GM12874 (cell line): ENCODE measurements around the gene ARHGAP8.

Source experiments
- TF ChIP-seq, protein P1 (sequence below): IDR thresholded peaks from 2 replicates; pipeline ENCODE4 v1.5.1; 2011; ENCODE audit warnings: low read depth, mild to moderate bottlenecking, control low read depth, low read length, moderate library complexity; ENCODE audit not compliant: insufficient read depth

ARHGAP8 gene

GRCh38 chr22:44848296-44848741, 95.9 kb downstream of the ARHGAP8 start:
- TF ChIP-seq, protein P1, sequence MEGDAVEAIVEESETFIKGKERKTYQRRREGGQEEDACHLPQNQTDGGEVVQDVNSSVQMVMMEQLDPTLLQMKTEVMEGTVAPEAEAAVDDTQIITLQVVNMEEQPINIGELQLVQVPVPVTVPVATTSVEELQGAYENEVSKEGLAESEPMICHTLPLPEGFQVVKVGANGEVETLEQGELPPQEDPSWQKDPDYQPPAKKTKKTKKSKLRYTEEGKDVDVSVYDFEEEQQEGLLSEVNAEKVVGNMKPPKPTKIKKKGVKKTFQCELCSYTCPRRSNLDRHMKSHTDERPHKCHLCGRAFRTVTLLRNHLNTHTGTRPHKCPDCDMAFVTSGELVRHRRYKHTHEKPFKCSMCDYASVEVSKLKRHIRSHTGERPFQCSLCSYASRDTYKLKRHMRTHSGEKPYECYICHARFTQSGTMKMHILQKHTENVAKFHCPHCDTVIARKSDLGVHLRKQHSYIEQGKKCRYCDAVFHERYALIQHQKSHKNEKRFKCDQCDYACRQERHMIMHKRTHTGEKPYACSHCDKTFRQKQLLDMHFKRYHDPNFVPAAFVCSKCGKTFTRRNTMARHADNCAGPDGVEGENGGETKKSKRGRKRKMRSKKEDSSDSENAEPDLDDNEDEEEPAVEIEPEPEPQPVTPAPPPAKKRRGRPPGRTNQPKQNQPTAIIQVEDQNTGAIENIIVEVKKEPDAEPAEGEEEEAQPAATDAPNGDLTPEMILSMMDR, result no peak

DNA sequence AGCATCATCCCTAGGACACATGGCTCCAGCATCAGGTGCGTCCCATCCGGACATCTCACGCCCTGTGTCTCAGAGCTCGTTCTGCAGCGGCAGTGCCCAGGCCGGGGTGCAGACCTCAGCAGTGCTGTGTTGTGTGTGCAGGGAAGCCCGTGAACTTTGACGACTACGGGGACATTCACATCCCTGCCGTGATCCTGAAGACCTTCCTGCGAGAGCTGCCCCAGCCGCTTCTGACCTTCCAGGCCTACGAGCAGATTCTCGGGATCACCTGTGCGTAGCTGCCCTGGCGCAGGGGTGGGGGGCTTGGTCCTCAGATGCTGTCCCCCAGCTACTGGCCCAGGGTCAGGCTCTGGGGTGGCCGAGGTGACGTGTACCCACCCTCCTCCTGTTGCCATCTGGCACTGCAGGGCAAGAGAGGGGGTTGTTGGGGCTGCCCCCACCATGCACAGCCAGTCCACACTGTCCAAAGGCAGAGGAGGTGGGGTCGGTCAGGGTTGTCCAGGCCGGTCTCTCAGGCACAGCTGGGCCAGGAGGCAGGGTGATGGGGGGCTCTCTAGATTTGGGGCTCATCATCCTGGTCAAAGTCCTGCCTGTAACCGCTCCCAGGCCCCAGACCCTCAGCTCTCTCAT, 96.5 kb downstream of the ARHGAP8 start:
- TF ChIP-seq, protein P1, result no peak

DNA sequence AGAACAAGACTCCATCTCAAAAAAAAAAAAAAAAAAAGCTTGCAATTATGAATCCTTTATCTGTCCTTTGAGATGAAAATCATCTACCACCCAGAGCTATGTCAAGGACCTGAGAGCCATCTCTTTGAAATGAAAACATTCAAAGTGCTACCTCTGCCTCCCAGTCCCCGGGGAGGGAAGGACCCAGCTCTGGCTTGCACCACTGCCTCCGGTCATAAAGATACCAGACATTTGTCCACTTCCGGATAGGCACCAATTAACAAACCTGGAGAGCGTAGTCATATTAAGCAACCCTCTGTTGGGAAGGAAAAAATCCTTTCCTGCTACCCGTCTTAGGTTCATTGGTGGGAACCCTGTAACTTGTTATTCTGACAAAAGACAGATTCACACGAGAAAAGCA, 98.6 kb downstream of the ARHGAP8 start:
- TF ChIP-seq, protein P1, result no peak

DNA sequence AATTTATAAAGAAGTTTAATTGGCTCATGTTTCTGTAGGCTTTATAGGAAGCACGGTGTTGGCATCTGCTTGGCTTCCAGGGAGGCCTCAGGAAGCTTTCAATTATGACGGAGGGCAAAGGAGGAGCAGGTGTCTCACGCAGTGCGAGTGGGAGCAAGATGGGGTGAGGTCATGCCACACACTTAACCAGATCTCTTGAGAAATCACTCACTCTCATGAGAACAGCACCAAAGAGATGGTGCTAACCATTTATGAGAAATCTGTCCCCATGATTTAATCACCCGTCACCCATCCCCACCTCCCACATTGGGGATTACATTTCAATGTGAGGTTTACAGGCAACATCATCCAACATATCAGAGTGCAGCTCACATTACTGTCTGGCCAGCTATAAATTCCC, 103.5 kb downstream of the ARHGAP8 start:
- TF ChIP-seq, protein P1, result no peak

DNA sequence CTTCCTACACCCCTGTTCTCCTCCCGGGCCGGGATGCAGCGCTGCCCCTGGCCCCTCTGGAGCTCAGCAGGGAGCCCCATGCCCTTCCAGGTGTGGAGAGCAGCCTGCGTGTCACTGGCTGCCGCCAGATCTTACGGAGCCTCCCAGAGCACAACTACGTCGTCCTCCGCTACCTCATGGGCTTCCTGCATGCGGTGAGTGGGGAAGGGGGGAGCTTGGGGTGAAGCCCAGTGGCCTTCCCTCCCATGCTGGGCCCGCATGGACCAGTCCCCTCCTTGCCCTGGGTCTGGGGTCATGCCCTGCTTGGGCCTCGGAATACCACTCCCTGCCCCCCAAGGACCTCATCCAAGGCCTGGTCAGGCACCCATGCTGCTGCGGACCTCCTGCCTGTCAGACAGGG, 107.3 kb downstream of the ARHGAP8 start:
- TF ChIP-seq, protein P1, result no peak

DNA sequence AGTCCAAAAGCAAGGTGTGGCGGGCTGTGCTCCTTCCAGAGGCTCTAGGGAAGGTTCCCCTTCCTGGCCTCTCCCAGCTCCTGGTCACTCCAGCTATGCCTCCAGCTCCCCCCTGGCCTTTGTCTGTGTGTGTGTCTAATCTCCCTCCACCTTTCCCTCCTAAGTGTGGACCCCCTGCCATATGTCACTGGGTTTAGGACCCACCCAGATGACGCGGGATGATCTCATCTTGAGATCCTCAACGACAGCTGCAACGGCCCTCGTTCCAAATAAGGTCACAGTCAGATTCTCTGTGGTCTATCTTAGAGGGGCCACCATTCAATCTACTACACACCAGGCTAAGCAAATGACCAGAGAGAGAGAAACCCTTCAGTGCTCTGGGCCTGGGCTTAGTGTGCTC, 107.9 kb downstream of the ARHGAP8 start:
- TF ChIP-seq, protein P1, result no peak

DNA sequence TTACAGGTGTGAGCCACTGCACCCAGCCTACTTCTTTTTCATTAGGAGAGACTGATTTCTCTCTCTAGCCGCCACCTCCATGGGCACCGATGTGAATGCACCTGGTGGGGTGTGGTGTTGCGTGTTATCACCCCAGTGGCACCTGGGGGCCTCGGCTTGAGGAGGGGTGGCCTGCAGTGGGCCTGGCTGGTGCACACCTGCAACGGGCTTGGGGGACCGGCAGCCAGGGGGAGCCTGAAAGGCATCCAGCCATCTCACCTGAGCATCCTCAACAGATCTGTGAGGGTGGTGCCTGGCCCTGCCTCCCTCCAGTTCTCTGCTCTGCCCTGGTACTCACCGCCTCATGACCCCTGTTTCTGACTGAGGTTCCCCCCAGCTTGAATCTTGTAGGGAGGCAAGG, 108.9 kb downstream of the ARHGAP8 start:
- TF ChIP-seq, protein P1, result no peak
